GM21528 (cell line): Measurements from ENCODE around the gene C5orf47.
"Not testable (repeated sequence)": the region's sequence is repeated elsewhere in the genome, so short reads cannot be mapped to it uniquely, and the experiment has no call there.

Experiments used
- ATAC-seq: cut with Tn5 transposase; IDR thresholded peaks from one replicate; pipeline ENCODE4 v1.9.1; 2021; ENCODE audit warnings: mild to moderate bottlenecking, moderate library complexity; ENCODE audit not compliant: unreplicated experiment, low FRiP score

The C5orf47 gene

DNA sequence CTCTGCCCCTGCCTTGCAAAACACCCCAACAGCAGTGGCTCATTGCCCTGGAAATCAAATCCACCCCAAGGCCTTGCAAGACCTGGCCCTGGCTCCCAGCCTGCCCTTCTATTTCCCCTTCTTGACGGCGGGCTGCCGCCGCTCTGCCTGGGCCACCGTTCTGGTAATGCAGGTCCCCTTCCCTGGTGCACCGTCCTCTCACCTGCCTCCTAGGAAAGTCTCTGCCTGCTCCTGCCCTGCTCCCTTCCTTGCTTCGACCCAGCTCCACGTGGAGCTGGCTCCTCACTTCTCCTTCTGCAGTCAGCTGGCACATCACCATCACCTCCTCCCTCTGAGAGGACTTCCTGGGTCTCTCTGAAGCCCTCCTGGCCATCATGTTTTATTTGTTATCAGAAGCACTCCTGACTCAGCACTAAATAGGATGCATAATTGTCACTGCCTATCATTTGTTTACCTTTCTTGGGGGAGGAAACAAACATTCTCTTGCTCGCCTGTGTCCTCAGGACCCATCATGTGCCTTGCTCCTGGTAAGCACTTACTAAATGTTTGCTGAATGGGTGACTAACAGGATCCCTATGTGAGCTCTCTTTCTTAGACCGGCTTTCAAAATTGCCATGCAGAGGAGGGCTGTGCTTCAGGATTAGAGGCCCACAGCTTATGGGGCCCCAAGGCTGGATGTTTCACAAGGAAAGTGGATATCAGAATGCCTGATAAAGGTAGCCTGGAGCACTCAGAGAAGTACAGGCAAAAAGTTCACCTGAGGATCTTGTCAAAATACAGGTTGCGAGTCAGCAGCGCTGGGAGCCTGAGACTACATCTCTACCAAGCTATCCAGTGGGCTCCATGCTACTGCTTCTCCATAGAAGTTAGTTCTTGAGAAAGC lies 19.6 kb upstream of the C5orf47 start:
- ATAC-seq: no peak

DNA sequence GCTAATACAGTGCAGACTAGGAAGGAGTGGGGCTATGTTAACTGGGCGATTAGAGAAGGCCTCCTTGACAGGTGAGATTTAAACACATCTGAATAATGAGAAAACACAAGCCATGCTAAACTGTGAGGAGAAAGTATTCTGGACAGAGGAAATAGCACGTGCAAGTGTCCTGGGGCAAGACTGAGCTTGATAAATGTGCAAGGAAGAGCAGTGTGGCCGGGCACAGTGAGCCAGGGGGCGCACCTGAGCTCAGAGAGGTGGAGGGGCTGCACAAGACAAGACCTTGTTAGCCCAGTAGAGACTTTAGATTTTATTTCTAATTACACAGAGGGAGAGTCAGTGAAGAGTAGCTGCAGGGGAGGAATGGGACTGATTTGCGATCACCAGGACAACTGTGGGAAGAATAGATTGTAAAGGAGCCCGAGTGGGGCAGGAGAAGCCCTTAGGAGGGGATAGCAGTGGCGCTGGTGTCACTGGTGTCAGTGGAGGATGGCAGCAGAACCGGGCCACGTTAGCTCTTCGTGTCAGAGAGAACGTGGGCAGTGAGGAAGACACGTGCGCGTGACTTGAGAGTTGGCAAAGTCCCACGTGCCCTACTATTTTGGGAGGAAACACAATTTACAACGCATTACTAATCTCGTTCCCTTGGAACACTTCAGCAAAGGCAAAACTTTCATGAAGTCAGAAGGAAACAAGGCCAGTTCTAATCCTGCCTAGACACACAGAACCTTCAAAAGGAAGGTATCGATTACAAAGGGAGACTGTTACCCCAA lies 17.9 kb upstream of the C5orf47 start:
- ATAC-seq: no peak

DNA sequence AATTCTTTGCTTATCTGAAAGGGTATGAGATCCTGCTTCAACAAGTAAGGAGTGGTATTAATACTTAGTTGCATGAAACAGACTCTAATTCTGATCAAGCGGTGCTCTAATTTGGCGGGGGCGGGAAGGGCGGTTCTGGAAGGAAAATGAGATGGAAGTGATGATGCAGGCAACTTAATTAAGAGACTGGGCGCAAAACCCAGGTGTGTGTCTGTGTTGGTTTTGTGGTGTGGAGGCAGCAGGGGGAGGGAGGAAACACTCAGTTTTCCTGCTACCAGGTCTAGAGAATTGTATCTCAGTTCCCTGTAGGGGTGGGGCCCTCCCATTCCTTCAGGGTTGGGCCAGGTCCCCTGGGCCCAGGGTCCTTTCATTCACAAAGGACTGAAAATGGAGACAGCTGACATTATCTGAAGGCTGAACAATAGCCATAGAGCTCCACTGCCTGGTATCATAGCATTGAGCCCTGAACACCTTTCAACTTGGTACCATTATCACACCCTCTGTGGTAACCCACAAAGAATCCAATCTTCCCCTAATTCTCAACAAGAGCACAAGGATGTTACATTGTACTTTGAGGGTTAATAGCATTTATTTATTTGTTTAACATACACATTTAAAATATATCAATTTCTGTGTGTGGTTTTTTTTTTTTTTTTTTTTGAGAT lies 17.2 kb upstream of the C5orf47 start:
- ATAC-seq: no peak

DNA sequence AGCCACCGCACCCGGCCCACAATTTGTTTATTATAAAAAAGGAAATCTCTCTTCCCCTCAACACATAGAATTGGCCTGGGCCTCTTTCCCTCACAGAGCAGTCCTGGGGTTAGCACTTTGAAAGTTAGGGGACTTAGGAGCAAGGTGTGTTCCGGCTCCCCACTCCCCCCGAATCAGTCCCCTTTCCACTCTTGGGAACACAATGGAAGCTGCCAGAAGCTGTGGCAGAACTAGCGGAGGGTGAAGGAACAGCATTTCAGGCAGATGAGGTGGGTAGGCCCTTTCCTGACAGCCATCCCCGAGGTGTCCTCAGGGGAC lies 16.4 kb upstream of the C5orf47 start:
- no peak for ATAC-seq

DNA sequence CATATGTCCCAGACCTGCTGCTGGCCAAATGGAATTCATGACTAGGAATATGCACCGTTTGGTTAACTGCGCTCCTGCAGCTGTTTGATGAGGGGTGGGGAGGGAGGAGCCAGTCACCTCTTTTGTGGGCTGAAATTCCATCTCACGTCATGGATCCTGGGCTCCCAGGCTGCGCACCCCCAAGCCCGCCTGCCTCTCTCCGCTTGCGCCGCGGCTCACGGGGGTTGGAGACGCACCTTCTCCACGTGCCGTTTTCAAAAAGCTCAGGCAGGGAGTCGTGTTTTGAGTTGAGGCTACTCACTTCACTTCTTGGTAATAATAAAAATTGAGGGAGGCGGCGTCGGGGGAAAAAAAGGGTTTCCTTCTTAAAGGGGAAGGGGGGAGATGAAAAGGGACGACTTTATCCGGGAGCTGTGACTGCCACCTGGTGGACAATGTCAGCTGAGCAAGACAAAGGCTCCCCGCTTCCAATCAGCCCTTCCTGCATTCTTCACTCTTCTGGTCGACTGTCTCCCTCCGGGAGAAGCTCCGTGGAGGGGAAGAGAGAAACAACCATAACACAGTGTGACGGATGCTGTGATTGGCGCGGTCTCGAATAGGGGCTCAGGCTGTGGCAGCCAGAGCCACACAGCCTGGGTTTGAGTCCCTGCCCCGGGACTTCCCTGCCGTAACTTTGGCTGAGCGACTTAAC lies 15.9 kb upstream of the C5orf47 start:
- ATAC-seq: peak; percentile 69

DNA sequence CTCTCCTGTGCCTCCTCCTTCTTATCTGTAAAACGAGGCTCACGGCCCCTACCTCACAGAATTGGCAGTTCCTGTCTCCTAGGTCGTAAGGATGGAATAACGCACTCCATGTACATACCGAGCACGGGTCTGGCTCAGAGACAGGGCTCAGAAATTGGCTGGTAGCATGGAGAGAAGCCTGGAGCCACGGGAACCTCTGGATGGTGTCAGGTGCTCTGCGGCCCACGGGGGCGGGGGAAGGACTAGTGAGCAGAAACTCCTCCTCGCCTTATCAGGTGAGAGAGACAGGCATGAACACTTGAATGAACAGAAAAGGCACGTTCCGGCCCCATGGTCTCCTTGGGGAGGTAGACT lies 15.4 kb upstream of the C5orf47 start:
- peak; percentile 29 for ATAC-seq

DNA sequence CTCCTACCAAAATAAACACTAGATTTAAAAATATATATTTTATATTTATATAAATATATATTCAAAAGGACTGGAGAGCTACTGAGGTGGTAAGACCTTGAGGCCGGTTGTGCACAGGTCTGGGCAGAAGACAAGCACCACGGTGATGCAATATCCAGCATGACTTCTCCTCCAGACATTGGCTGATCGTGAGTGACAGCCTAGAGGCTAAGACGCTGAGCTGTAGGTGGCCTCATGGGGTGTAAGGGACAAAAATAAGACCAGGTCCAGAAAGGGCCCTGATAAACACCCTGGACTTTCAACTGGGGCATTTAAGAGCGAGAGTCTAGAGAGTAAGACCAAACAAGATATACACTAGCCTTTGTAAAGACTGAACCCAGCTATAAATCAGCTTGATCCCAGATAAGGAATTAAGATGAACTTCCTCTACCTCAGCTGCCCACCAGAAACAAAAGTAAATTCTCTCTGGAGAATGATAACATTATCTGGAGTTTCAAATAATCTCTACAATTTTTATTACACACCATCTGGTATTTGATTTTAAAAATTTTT lies 14.2 kb upstream of the C5orf47 start:
- no peak for ATAC-seq

DNA sequence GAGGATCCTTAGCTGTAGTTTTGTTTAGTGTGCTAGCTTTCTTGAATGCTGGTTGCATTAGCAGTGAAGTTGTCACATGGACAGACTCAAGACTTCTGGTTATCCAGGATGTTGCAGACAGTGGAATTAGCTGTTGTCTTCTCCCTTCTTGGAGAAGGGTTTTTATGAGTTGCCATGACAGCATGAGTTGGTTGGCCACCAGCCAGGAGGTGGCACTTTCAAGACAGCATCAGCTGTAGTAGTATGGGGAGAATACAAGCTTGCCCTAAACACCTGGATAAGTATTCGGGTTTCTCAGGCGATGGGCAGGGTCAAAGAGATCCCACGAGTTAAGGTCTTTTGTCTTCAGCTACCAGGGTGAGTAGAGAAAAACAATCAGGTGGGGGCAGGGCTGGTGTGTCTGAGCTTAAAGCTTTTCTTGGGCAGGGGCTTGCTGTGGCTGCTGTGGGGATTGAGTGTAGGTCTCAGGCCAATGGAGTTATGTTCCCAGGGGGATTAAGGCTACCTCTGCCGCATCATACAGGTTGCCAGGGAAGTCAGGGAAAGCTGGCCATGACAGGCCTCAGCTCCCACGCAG lies 7.7 kb upstream of the C5orf47 start:
- no peak for ATAC-seq

DNA sequence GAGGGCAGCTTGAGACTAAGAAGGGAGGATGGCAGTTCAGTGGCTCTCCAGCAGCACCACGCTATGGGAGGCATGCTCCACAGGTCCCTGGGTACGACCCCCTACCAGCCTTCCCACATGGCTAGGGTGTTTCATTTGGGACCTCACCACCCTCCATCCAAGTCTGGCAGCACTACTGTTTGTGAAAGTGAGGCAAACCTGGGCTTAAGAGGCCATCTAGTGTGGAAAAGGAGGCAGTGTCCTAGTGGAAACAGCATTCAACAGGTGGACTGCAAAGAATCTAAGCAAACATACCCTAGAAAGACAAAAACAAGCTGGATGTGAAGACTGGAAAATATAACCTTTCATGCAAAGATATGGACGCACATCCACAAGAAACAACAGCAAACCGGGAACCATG lies 4.8 kb upstream of the C5orf47 start:
- no peak for ATAC-seq

DNA sequence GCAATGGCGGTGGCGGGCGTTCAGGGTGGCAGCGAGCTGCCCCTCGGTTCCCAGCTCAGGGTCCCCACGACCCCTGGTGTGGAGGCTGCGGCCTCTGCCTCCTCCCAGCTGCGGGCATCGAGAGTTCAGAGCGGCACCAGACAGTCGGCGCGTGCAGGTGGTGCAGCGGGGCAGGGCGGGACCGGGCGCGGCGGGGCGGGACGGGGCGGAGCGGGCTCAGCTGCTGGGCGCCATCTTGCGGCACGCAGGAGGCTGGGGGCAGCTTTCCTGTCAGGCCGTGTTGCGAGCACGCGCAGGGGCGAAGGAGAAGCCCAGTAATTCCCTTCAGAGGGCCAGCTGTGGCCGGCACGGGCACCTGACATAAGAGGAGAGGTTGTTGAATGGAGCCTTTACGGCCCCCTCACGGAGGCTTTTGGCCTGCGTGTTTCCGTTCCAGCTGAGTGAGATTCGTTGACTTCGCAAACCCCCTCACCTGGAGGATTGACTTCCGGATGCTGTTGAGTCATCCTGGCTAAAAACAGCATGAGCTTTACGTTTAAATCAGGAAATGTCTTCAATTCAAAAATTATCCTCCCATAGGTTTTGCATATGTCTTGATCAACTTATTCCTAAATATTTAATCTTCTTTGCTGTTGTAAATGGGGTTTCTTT lies 587 bp downstream of the C5orf47 start:
- ATAC-seq: no peak

DNA sequence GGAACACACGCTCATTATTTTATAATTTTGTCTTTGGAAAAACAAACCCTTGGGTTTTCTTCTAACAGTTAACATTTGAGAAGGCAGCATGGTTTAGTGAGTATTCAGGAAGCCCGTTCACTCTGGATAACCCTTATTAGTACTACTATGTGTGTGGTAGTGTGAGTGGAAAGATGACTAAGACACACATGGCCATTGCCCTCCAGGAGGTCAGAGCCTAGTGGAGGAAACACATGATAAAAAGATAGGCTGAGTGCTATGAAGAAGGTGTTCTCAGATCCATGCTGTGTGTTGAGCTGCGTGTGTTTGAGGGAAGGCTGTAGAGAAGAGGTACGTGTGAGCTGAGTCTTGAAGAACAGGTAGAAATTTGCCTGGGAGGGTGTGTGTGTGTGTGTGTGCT lies 8.4 kb downstream of the C5orf47 start:
- no peak for ATAC-seq

DNA sequence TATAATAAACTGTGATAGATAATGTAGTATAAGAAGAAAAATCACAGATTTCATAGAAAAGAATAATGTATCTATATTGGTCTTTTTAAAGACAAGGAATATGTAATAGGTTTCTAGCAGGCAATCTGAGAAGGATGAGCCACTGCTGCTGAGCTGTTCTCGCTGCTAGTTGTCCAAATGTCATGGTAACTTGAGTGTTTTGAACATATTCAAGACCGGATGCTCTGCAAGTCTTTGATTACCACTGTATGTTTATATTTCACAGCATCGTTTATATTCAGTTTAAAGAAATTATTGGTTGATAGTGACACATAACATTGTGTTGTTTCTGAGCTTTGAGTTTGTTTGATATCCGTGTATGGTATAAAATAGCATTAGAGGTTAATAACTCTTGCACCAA lies 9.6 kb downstream of the C5orf47 start:
- ATAC-seq: no peak

DNA sequence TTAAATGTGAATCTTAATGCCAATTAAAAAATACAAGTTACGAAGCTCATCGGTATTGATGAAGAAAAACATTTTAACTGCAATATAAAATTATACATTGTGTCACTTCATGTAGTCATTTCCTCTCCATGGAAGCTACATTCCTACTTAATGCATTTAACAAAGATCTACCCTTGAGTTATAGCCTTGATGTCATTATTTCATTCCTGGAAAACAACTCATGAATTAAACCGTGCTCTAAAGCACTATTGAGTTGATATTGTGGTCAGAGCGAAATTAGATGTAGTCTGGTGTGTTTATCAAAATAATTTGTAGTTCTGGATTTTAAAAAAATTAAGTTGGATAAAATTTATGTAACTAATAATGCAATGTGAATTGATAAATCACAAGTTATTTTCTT lies 11.1 kb downstream of the C5orf47 start:
- no peak for ATAC-seq

DNA sequence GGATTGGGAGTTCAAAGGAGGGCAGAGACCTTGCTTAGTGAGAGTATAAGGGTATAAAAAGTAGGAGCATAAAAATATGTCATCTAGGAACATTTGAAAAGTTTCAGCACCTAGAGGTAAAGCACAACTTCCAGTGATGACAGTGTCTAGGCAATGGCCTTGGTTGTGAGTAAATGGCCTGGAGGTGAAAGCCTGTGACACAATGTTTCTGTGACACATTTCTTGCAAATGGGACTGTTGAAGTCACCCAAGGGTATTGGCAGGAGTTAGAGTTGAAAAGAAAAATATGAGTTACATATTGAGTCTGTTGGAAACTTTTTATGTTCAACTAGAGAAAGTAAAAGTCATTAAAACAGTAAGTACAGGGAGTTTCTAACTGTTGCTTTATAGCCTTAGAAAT lies 14.8 kb downstream of the C5orf47 start:
- no peak for ATAC-seq

DNA sequence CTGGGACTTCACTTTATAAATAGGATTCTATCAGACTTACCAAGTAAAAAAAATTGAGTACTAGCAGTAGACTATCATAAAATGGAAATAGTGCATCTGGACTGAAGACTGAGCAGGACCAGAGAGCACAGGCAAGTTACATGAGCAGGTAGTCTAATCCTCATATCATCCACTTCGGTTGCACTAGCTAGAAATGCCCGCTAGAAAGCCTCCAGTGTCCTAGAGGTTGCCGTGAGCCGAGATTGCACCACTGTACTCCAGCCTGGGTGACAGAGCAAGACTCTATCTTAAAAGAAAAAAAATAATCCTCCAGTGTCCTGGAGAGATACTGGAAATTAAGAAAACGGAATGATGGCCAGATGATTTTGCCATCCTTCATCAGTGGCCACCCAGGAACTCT lies 20.0 kb downstream of the C5orf47 start:
- ATAC-seq: no peak

DNA sequence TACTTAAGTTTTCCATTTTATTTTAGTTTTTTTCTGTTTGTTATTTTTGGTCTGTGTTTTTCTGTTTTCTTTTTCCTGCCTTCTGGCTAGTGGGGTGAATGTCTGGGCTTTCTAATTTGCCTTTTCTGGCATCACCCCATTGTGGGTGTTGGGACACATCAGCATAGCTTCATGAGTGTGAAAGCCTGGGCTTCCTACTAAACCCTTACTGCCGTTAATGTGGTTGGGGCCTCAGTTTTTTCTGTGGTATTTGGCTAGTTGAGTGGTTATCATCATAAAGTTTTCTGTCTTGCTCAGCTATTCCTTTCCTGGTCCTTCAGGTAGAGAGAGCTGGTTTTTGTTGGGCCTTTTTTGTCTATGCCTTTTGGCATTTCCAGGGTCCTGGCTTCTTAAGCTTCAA lies 21.4 kb downstream of the C5orf47 start:
- ATAC-seq: no peak

DNA sequence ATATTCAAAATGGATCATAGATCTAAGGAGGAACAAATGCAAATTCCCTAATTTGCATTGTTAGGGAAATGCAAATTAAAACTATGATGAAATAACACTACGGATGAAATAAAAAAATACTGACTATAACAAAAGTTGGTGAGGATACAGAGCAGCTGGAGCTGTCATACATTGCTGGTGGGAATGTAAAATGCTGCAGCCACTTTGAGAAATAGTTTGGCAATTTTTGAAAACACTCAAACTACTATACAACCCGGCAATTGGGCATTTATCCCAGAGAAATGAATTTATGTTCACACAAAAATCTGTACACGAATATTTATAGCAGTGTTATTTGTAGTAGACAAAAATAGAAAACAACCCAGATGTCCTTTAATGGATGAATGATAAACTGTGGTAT lies 22.5 kb downstream of the C5orf47 start:
- ATAC-seq: no peak

DNA sequence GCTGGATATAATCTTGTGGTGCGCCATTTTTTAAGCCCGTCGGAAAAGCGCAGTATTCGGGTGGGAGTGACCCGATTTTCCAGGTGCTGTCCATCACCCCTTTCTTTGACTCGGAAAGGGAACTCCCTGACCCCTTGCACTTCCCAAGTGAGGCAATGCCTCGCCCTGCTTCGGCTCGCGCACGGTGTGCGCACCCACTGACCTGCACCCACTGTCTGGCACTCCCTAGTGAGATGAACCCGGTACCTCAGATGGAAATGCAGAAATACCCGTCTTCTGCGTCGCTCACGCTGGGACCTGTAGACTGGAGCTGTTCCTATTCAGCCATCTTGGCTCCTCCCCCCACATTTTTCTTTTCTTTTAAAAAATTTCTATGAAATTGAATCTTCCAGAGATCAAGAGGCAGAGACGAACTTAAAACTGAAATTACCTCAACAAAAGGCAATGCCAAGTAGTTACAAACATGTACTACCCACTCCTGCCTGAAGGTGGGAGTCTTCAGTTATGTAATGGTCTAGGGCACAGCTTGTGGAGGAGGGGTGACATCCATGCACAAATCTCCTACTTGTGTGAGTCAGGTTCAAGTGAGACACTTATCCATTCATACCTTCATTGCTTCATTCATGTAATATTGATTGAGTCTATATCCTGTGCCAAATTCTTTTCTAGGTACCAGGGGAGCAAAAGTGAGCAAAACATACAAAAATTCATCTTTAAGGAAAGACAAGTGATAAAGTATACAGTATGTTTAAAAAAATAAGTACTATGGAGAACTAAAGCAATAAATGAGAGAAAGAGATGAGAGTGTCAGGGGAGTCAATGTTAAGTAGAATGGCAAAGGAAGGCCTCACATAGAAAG lies 31.3 kb downstream of the C5orf47 start:
- ATAC-seq: not testable (repeated sequence)

DNA sequence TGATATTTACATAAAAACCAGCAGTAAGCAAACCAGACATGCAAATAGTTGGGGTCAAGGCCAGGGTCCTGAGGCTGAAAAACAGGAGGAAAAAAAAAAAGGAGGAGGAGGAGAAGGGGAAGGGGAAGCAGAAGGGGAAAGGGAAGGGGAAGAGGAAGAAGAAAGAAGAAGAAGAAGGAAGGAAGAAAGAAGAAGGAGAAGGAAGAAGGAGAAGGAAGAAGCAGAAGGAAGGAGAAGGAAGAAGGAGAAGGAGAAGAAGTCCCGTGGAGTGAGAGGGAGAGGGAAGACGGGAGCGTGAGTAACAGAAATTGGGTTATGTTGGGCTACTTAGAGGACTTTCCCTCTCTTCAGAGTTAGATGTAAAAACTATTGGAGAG lies 31.9 kb downstream of the C5orf47 start:
- ATAC-seq: no peak
